NCI-H1417 (cell line): ENCODE data around the gene TCHHL1.

Experiments
- DNase-seq, 3 experiments: peaks; one replicate each; lab custom pipeline; 2025; lab: John Stamatoyannopoulos, UW

Gene TCHHL1

GRCh38 chr1:152089014-152089674, at the start of gene TCHHL1:
TSS of gene TCHHL1 (minus strand) at chr1:152089064. CDS start at chr1:152088143, 921 bp downstream.
- no peak for DNase-seq

- no peak for DNase-seq
These were observed 48.4 kb upstream of the TCHHL1 start for GRCh38 chr1:152137215-152137614.

GRCh38 chr1:152130186-152130585, 41.3 kb upstream of the TCHHL1 start:
- DNase-seq: no peak

GRCh38 chr1:152127673-152128072, 38.8 kb upstream of the TCHHL1 start:
- DNase-seq: no peak

GRCh38 chr1:152125834-152126443, 37.1 kb upstream of the TCHHL1 start:
- DNase-seq: no peak

- DNase-seq: no peak
These were observed 30.1 kb upstream of the TCHHL1 start for GRCh38 chr1:152118915-152119314.

GRCh38 chr1:152115344-152115743, 26.5 kb upstream of the TCHHL1 start, which contains the start of gene TCHH:
TSS of gene TCHH (minus strand) at chr1:152115444. CDS start at chr1:152114080, 1,364 bp downstream.
- DNase-seq: no peak

- no peak for DNase-seq
These were observed 24.1 kb upstream of the TCHHL1 start for GRCh38 chr1:152112885-152113432.

GRCh38 chr1:152112101-152112884, 23.4 kb upstream of the TCHHL1 start:
- DNase-seq: peak in 2 of 3 experiments; percentile 29 to 50

GRCh38 chr1:152111515-152111968, 22.7 kb upstream of the TCHHL1 start:
- DNase-seq: peak; percentile 38 to 85 (median 81)

GRCh38 chr1:152110860-152111514, 22.1 kb upstream of the TCHHL1 start:
- peak; percentile 50 to 80 (median 79) for DNase-seq

GRCh38 chr1:152110365-152110859, 21.5 kb upstream of the TCHHL1 start:
- DNase-seq: peak; percentile 46 to 64 (median 61)

- no peak for DNase-seq
These were observed 21.1 kb upstream of the TCHHL1 start for GRCh38 chr1:152109998-152110294.

- no peak for DNase-seq
These were observed 20.6 kb upstream of the TCHHL1 start for GRCh38 chr1:152109231-152109997.

- no peak for DNase-seq
These were observed 20.0 kb upstream of the TCHHL1 start for GRCh38 chr1:152108882-152109222.

- no peak for DNase-seq
These were observed 19.4 kb upstream of the TCHHL1 start for GRCh38 chr1:152107984-152108881.

GRCh38 chr1:152107031-152107983, 18.4 kb upstream of the TCHHL1 start:
- no peak for DNase-seq

GRCh38 chr1:152104854-152105253, 16.0 kb upstream of the TCHHL1 start:
- no peak for DNase-seq

- DNase-seq: no peak
These were observed 8.1 kb upstream of the TCHHL1 start for GRCh38 chr1:152096931-152097330.
